KMS-11 (cell line): ENCODE results near the gene NMNAT1.
"Not testable (repeated sequence)": the region's sequence is repeated elsewhere in the genome, so short reads cannot be mapped to it uniquely, and the experiment has no call there.

Experiments used
- H2AFZ ChIP-seq: fragments of 200-600 bp; sonication (generic); 2 replicates; pipeline ENCODE4 v1.6.1; 2016; ENCODE audit warnings: antibody characterized with exemption, mixed run types, low read depth
- H3K27ac ChIP-seq: fragments of 200-600 bp; sonication (generic); 2 replicates; pipeline ENCODE4 v1.6.1; 2016; ENCODE audit warnings: mild to moderate bottlenecking, mixed run types
- H3K27me3 ChIP-seq: fragments of 200-600 bp; sonication (generic); 2 replicates; pipeline ENCODE4 v1.6.1; 2017; ENCODE audit warnings: mild to moderate bottlenecking, low read depth, mixed run types, moderate library complexity; ENCODE audit not compliant: insufficient read depth
- H3K36me3 ChIP-seq: fragments of 200-600 bp; sonication (generic); 2 replicates; pipeline ENCODE4 v1.6.1; 2017; ENCODE audit warnings: mild to moderate bottlenecking, mixed run types; ENCODE audit not compliant: insufficient read depth
- H3K4me1 ChIP-seq: fragments of 200-600 bp; sonication (generic); 2 replicates; pipeline ENCODE4 v1.6.1; 2016; ENCODE audit warnings: mild to moderate bottlenecking, low read depth, mixed run types; ENCODE audit not compliant: poor library complexity, severe bottlenecking
- H3K4me2 ChIP-seq: fragments of 200-600 bp; sonication (generic); 2 replicates; pipeline ENCODE4 v1.7.0; 2016; ENCODE audit warnings: mild to moderate bottlenecking, mixed run types
- H3K4me3 ChIP-seq: fragments of 200-600 bp; sonication (generic); IDR thresholded peaks from 2 replicates; pipeline ENCODE4 v1.6.1; 2017; ENCODE audit warnings: low read depth, low read length, mixed read lengths; ENCODE audit not compliant: insufficient read depth
- H3K79me2 ChIP-seq: fragments of 200-600 bp; sonication (generic); 2 replicates; pipeline ENCODE4 v1.6.1; 2016; ENCODE audit warnings: low read depth, mixed run types; ENCODE audit not compliant: insufficient read depth
- H3K9ac ChIP-seq: fragments of 200-600 bp; sonication (generic); 2 replicates; pipeline ENCODE4 v1.6.1; 2016; ENCODE audit warnings: mild to moderate bottlenecking, mixed run types
- H4K20me1 ChIP-seq: fragments of 200-600 bp; sonication (generic); 2 replicates; pipeline ENCODE4 v1.6.1; 2016; ENCODE audit warnings: mild to moderate bottlenecking, mixed run types; ENCODE audit not compliant: insufficient read depth
- TF ChIP-seq, protein P1 (sequence below): fragments of 200-600 bp; sonication (generic); conservative IDR thresholded peaks from 2 replicates; pipeline ENCODE4 v1.6.1; 2017; ENCODE audit warnings: low read depth, mild to moderate bottlenecking, antibody characterized with exemption, low read length, moderate library complexity, mixed read lengths

NMNAT1 gene

DNA sequence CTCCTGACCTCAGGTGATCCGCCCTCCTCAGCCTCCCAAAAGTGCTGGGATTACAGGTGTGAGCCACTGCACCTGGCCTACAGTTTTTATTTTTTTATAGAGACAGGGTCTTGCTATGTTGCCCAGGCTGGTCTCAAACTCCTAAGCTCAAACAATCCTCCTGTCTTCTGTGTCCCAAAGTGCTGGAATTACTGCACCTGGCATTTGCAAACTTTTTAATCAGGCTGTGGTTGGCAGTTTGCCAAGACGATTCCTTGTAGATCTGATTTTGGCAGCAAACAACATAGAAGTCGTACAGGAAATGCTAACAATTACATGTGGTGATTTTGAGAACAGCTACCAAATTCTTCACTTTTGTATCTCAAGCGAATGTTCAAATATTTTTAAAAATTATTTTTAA lies 63.9 kb downstream of the NMNAT1 start:
- TF ChIP-seq, protein P1, sequence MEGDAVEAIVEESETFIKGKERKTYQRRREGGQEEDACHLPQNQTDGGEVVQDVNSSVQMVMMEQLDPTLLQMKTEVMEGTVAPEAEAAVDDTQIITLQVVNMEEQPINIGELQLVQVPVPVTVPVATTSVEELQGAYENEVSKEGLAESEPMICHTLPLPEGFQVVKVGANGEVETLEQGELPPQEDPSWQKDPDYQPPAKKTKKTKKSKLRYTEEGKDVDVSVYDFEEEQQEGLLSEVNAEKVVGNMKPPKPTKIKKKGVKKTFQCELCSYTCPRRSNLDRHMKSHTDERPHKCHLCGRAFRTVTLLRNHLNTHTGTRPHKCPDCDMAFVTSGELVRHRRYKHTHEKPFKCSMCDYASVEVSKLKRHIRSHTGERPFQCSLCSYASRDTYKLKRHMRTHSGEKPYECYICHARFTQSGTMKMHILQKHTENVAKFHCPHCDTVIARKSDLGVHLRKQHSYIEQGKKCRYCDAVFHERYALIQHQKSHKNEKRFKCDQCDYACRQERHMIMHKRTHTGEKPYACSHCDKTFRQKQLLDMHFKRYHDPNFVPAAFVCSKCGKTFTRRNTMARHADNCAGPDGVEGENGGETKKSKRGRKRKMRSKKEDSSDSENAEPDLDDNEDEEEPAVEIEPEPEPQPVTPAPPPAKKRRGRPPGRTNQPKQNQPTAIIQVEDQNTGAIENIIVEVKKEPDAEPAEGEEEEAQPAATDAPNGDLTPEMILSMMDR = no peak
- H3K4me1 ChIP-seq = no peaks in the 10 kb centered on the region

DNA sequence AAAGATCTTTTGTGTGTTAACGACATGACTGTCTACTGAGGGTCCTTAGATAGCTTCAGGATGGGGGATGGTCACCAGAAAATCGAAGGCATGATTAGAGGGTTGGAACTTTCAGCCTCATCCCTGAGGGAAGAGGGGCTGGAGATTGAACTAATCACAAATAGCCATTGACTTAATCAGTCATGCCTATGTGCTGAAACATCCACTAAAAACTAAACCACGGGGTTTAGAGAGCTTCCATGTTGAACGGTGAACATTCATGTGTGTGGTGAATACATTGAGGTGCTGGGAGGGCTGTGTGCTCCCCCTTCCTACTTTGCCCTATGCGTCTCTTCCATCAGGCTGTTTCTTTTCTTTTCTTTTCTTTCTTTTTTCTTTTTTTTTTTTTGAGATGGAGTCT lies 70.7 kb downstream of the NMNAT1 start:
- no peak overlapping the region for H2AFZ ChIP-seq
- TF ChIP-seq, protein P1 = no peak
- H3K4me3 ChIP-seq = no peak overlapping the region

More for the DNA sequence above, 63.9 kb downstream of the NMNAT1 start:
- Histone ChIP-seq H3K36me3 (no peaks in the 10 kb centered on the region), H2AFZ (no peak overlapping the region), H3K27ac (no peak overlapping the region), H3K79me2 (no peaks in the 10 kb centered on the region), H3K4me2 (no peak overlapping the region), H4K20me1 (no peaks in the 10 kb centered on the region), H3K27me3 (no peaks in the 10 kb centered on the region), H3K4me3 (no peak overlapping the region), H3K9ac (no peak overlapping the region)

GRCh38 chr1:10019561-10019960 lies 76.3 kb downstream of the NMNAT1 start:
- H3K4me3 ChIP-seq = no peak overlapping the region
- H3K4me1 ChIP-seq = peaks cover 6% of the 10 kb centered on the region

More for the DNA sequence above, 70.7 kb downstream of the NMNAT1 start:
- Histone ChIP-seq H3K4me2 (no peak overlapping the region), H4K20me1 (no peaks in the 10 kb centered on the region), H3K79me2 (no peaks in the 10 kb centered on the region), H3K4me1 (peaks cover 6% of the 10 kb centered on the region), H3K36me3 (no peaks in the 10 kb centered on the region), H3K27ac (no peak overlapping the region), H3K9ac (no peak overlapping the region), H3K27me3 (no peaks in the 10 kb centered on the region)

GRCh38 chr1:10020086-10020485 lies 76.8 kb downstream of the NMNAT1 start:
- Histone ChIP-seq H2AFZ (no peak overlapping the region), H3K27ac (no peak overlapping the region), H3K4me3 (no peak overlapping the region), H4K20me1 (no peaks in the 10 kb centered on the region), H3K79me2 (no peaks in the 10 kb centered on the region), H3K27me3 (no peaks in the 10 kb centered on the region), H3K36me3 (no peaks in the 10 kb centered on the region), H3K9ac (no peak overlapping the region), H3K4me2 (no peak overlapping the region), H3K4me1 (peaks cover 6% of the 10 kb centered on the region)
- TF ChIP-seq, protein P1 = no peak

More at GRCh38 chr1:10019561-10019960, 76.3 kb downstream of the NMNAT1 start:
- Histone ChIP-seq H3K4me2 (no peak overlapping the region), H2AFZ (no peak overlapping the region), H3K9ac (no peak overlapping the region), H3K27ac (no peak overlapping the region), H3K27me3 (no peaks in the 10 kb centered on the region), H3K36me3 (no peaks in the 10 kb centered on the region), H4K20me1 (no peaks in the 10 kb centered on the region), H3K79me2 (no peaks in the 10 kb centered on the region)
- TF ChIP-seq, protein P1 = no peak

GRCh38 chr1:10020678-10021077 lies 77.4 kb downstream of the NMNAT1 start:
- not testable (repeated sequence) for H3K4me2 ChIP-seq, H3K4me1 ChIP-seq, H3K79me2 ChIP-seq, H3K27me3 ChIP-seq, H3K36me3 ChIP-seq, H4K20me1 ChIP-seq, H3K9ac ChIP-seq, H2AFZ ChIP-seq, H3K27ac ChIP-seq, H3K4me3 ChIP-seq

DNA sequence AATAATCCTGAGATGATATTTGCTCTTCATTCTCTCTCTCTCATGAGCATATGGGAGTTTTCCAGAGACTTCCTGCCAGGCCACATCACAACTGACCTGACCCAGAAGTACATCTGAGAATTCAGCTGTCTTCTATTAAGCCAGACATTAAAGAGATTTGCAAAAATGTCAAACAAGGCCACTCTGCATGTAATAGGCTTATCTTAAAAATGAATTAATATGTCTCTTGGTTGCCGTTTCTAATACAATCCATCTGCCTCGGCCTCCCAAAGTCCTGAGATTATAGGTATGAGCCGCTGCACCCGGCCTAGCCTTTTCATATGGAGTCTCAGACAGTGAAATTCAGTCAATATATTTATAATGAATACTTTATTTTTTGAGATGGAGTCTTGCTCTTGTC lies 78.7 kb downstream of the NMNAT1 start:
- not testable (repeated sequence) for H3K4me1 ChIP-seq, H3K36me3 ChIP-seq, H3K79me2 ChIP-seq, H4K20me1 ChIP-seq, H2AFZ ChIP-seq, H3K9ac ChIP-seq, H3K4me3 ChIP-seq, H3K27ac ChIP-seq, H3K4me2 ChIP-seq, H3K27me3 ChIP-seq
